ENCODE data around the gene MORC3.
"Not testable (repeated sequence)": the region's sequence is repeated elsewhere in the genome, so short reads cannot be mapped to it uniquely, and the experiment has no call there.

MORC3 gene

DNA sequence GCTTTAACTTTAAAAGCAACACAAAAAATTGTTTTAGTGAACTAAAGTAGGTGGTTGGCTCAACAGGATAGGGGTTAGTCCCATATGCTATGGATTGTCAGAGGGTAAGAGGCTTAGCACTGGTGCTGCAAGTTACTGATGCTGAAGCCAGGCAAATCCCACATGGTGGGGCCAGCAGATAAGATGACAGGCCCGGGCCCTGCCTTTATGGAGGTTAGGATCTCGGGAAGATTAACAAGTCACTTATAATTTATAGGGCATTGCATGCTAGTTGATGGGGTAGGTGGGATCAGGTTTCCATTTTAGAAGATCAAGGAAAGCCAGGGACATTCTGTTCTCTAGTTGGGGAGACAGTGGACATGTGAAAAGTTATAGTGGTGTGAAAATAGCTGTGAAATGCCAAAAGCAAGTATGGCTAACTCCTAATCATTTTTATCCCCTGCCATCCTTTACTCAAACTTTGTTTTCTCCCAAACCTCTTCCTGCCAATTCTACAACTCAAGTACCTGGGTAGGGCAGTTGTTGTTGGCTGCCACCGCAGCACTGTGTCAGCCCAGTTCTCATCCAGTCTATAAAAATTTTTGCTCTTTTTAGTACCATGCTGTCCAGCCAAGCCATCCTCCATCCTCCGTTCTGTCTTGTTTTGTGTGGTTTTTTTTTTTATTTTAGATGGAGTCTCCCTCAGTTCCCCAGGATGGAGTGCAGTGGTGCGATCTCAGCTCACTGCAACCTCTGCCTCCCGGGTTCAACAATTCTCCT, 75.5 kb downstream of the MORC3 start:
- TF ChIP-seq, protein P1, sequence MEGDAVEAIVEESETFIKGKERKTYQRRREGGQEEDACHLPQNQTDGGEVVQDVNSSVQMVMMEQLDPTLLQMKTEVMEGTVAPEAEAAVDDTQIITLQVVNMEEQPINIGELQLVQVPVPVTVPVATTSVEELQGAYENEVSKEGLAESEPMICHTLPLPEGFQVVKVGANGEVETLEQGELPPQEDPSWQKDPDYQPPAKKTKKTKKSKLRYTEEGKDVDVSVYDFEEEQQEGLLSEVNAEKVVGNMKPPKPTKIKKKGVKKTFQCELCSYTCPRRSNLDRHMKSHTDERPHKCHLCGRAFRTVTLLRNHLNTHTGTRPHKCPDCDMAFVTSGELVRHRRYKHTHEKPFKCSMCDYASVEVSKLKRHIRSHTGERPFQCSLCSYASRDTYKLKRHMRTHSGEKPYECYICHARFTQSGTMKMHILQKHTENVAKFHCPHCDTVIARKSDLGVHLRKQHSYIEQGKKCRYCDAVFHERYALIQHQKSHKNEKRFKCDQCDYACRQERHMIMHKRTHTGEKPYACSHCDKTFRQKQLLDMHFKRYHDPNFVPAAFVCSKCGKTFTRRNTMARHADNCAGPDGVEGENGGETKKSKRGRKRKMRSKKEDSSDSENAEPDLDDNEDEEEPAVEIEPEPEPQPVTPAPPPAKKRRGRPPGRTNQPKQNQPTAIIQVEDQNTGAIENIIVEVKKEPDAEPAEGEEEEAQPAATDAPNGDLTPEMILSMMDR (IDR thresholded peaks at IDR 0.05; ENCODE audit: poor library complexity, severe bottlenecking) = no peak
- no peaks in the 10 kb centered on the region for H3K4me1 ChIP-seq (ENCODE audit: insufficient read depth, poor library complexity, severe bottlenecking)
- DNase-seq (ENCODE audit: low spot score) (no peak), ATAC-seq (ENCODE audit: low read depth) (no peak)
- H3K27ac ChIP-seq (ENCODE audit: poor library complexity, severe bottlenecking) = no peak overlapping the region
- H3K9me3 ChIP-seq (ENCODE audit: severe bottlenecking) = no peaks in the 10 kb centered on the region
- H3K4me3 ChIP-seq (ENCODE audit: severe bottlenecking) = no peak overlapping the region
- H3K36me3 ChIP-seq (ENCODE audit: low read depth) = peaks cover 63% of the 10 kb centered on the region
- no peaks in the 10 kb centered on the region for H3K27me3 ChIP-seq (ENCODE audit: insufficient read depth, poor library complexity, severe bottlenecking)

DNA sequence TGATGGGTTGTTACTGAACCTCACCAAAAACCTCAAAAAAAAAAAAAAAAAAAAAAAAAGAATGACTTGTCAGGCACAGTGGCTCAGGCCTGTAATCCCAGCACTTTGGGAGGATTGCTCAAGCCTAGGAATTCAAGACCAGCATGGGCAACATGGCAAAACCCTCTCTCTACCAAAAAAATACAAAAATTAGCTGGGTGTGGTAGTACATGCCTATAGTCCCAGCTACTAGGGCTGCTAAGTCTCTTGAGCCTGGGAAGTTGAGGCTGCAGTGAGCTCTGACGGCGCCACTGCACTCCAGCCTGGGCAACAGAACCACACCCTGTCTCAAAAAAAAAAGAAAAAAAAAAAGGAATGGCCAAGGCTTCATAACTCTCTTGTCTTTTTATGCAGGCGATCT, 76.3 kb downstream of the MORC3 start:
- no peak for DNase-seq (ENCODE audit: low spot score)
- Histone ChIP-seq H3K36me3 (ENCODE audit: low read depth) (peaks cover 63% of the 10 kb centered on the region), H3K4me1 (ENCODE audit: insufficient read depth, poor library complexity, severe bottlenecking) (no peaks in the 10 kb centered on the region), H3K27ac (ENCODE audit: poor library complexity, severe bottlenecking) (no peak overlapping the region), H3K27me3 (ENCODE audit: insufficient read depth, poor library complexity, severe bottlenecking) (no peaks in the 10 kb centered on the region), H3K4me3 (ENCODE audit: severe bottlenecking) (no peak overlapping the region), H3K9me3 (ENCODE audit: severe bottlenecking) (no peaks in the 10 kb centered on the region)
- ATAC-seq (ENCODE audit: low read depth) = no peak
- TF ChIP-seq, protein P1 (IDR thresholded peaks at IDR 0.05; ENCODE audit: poor library complexity, severe bottlenecking) = no peak

DNA sequence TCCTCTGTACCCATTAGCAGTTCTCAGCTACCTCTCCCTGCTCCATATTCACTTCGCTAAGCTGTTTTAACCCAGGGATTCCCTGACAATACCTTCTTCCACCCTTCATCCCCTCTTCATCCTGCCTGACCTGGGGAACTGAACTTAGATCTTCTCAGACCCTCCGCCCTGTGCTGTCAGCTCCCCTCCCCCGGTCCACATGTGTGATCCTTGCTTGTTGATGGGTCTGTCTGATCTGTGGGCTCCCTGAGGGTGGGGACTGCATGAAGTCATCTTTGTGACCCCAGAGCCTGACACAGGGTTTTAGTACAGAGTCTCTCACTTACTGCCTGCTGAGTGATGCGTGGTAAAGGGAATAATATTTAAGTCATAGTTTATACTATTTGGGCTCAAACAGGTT, 77.0 kb downstream of the MORC3 start:
- H3K36me3 ChIP-seq (ENCODE audit: low read depth) = peaks cover 68% of the 10 kb centered on the region
- no peaks in the 10 kb centered on the region for H3K4me1 ChIP-seq (ENCODE audit: insufficient read depth, poor library complexity, severe bottlenecking)
- ATAC-seq (ENCODE audit: low read depth) = no peak
- H3K27ac ChIP-seq (ENCODE audit: poor library complexity, severe bottlenecking) = no peak overlapping the region
- TF ChIP-seq, protein P1 (IDR thresholded peaks at IDR 0.05; ENCODE audit: poor library complexity, severe bottlenecking) = no peak
- no peaks in the 10 kb centered on the region for H3K27me3 ChIP-seq (ENCODE audit: insufficient read depth, poor library complexity, severe bottlenecking)
- H3K9me3 ChIP-seq (ENCODE audit: severe bottlenecking) = no peaks in the 10 kb centered on the region
- H3K4me3 ChIP-seq (ENCODE audit: severe bottlenecking) = no peak overlapping the region
- DNase-seq (ENCODE audit: low spot score) = no peak

DNA sequence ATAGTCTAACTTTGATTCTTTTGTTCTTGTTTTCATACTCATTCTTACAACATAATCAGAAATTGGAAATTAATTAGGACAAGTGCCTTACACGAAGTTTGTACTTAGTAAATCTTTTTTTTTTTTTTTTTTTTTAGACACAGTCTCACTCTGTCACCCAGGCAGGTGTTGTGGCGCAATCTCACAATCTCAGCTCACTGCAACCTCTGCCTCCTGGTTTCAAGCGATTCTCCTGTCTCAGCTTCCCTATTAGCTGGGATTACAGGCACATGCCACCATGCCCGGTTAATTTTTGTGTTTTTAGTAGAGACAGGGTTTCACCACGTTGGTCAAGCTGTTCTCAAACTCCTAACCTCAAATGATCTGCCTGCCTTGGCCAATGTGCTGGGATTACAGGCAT, 77.6 kb downstream of the MORC3 start:
- no peak overlapping the region for H3K27ac ChIP-seq (ENCODE audit: poor library complexity, severe bottlenecking)
- no peaks in the 10 kb centered on the region for H3K4me1 ChIP-seq (ENCODE audit: insufficient read depth, poor library complexity, severe bottlenecking)
- H3K27me3 ChIP-seq (ENCODE audit: insufficient read depth, poor library complexity, severe bottlenecking) = no peaks in the 10 kb centered on the region
- peaks cover 74% of the 10 kb centered on the region for H3K36me3 ChIP-seq (ENCODE audit: low read depth)
- TF ChIP-seq, protein P1 (IDR thresholded peaks at IDR 0.05; ENCODE audit: poor library complexity, severe bottlenecking) = no peak
- H3K4me3 ChIP-seq (ENCODE audit: severe bottlenecking) = no peak overlapping the region
- no peaks in the 10 kb centered on the region for H3K9me3 ChIP-seq (ENCODE audit: severe bottlenecking)
- ATAC-seq (ENCODE audit: low read depth) (no peak), DNase-seq (ENCODE audit: low spot score) (no peak)

DNA sequence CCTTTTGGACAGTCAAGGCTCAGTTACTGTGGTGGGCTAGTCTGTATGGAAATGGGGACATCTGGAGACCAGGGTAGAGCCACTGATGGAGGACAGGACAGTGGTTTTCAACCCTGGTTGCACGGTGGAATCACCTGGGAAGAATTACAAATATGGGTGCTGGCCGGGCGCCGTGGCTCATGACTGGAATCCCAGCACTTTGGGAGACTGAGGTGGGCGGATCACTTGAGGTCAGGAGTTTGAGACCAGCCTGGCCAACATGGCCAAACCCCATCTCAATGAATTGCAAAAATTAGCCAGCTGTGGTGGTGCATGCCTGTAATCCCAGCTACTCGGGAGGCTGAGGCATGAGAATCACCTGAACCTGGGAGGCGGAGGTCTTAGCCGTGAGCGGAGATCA, 79.7 kb downstream of the MORC3 start:
- peaks cover 76% of the 10 kb centered on the region for H3K36me3 ChIP-seq (ENCODE audit: low read depth)
- H3K9me3 ChIP-seq (ENCODE audit: severe bottlenecking); DNase-seq (ENCODE audit: low spot score); H3K27me3 ChIP-seq (ENCODE audit: insufficient read depth, poor library complexity, severe bottlenecking); H3K27ac ChIP-seq (ENCODE audit: poor library complexity, severe bottlenecking); ATAC-seq (ENCODE audit: low read depth); H3K4me1 ChIP-seq (ENCODE audit: insufficient read depth, poor library complexity, severe bottlenecking); H3K4me3 ChIP-seq (ENCODE audit: severe bottlenecking): not testable (repeated sequence)
